ENCODE results near the gene DCTD. TPM values are rescaled to one million over a fixed set of nuclear protein-coding genes. Genes with fewer than 3 reads are reported as not detected.
A peak's percentile ranks its signal among the peaks of the same experiment; 100 is the strongest.

Gene DCTD
- total and polyA plus RNA-seq, 2 of the 13 experiments (the other 11 are each of a cell fraction or from before 2014, with no cell fraction given): 85.1 to 95.3 TPM

GRCh38 chr4:182895791-182896292, 21.3 kb downstream of the DCTD start (continued):
- TF ChIP-seq ZBTB14 (CRISPR knock-in tag; IDR thresholded peaks at IDR 0.05) (no peak), ZNF557 (CRISPR knock-in tag; IDR thresholded peaks at IDR 0.05) (peak; percentile 79), BCLAF1 (IDR thresholded peaks at IDR 0.05) (no peak), ATF7 (IDR thresholded peaks at IDR 0.05) (no peak), ATF7 (CRISPR knock-in tag; IDR thresholded peaks at IDR 0.05) (0 out of 2 replicates have a peak, but pooled peaks have one; percentile 27), MLLT10 (CRISPR knock-in tag; IDR thresholded peaks at IDR 0.05) (no peak), ZGPAT (CRISPR knock-in tag; IDR thresholded peaks at IDR 0.05) (peak; percentile 91), ZNF414 (CRISPR knock-in tag; IDR thresholded peaks at IDR 0.05) (peak; percentile 57; the same call in 1 of the 2 replicates), SPEN (CRISPR knock-in tag; IDR thresholded peaks at IDR 0.05; ENCODE audit: low read depth) (peak; percentile 57; the same call in 1 of the 2 replicates), CHD2 (IDR thresholded peaks at IDR 0.05; ENCODE audit: low read depth, low read length) (no peak), SNAPC5 (CRISPR knock-in tag; IDR thresholded peaks at IDR 0.05; ENCODE audit: borderline replicate concordance) (peak; percentile 90; the same call in 1 of the 2 replicates), MZF1 (CRISPR knock-in tag; IDR thresholded peaks at IDR 0.05; ENCODE audit: borderline replicate concordance) (no peak), PHF20 (CRISPR knock-in tag; IDR thresholded peaks at IDR 0.05) (no peak; the same call in 1 of the 2 replicates), ZBTB33 (CRISPR knock-in tag; IDR thresholded peaks at IDR 0.05) (peak; percentile 48; the same call in 1 of the 2 replicates), ZKSCAN8 (CRISPR knock-in tag; IDR thresholded peaks at IDR 0.05; ENCODE audit: borderline replicate concordance) (no peak), ZNF687 (CRISPR knock-in tag; IDR thresholded peaks at IDR 0.05) (peak; percentile 77), TBL1XR1 (IDR thresholded peaks at IDR 0.05; ENCODE audit: borderline replicate concordance, low read length, partially characterized antibody) (peak; percentile 34)

All from HepG2 (cell line).